HEK293T (cell line): ENCODE data around the gene KCNN2.

ENCODE experiments used
- CTCF ChIA-PET: fragments of 350-600 bp; formaldehyde crosslinking; extraction: SDS; loops from one replicate; lab custom pipeline; 2021; ENCODE audit warnings: antibody characterized with exemption, inconsistent platforms; lab: Yijun Ruan, JAX
- POLR2A ChIA-PET: fragments of 350-600 bp; formaldehyde crosslinking; extraction: SDS; loops from one replicate; lab custom pipeline; 2020; ENCODE audit warnings: antibody characterized with exemption, inconsistent platforms; lab: Yijun Ruan, JAX
- DNase-seq: peaks from one replicate; pipeline ENCODE4 v3.0.0; 2012; ENCODE audit warnings: mixed read lengths; ENCODE audit errors: extremely low spot score
- ARNT ChIP-seq: fragments of 450-650 bp; IDR thresholded peaks from 2 replicates; pipeline ENCODE4 v1.6.1; 2017; ENCODE audit warnings: mild to moderate bottlenecking
- BHLHE40 ChIP-seq: fragments of 450-650 bp; IDR thresholded peaks from 2 replicates; pipeline ENCODE4 v1.6.1; 2016; ENCODE audit warnings: mild to moderate bottlenecking, moderate library complexity, borderline replicate concordance
- CTBP1 ChIP-seq: fragments of 450-650 bp; IDR thresholded peaks from 2 replicates; pipeline ENCODE4 v1.6.1; 2016; ENCODE audit warnings: borderline replicate concordance
- ELF4 ChIP-seq: fragments of 450-650 bp; IDR thresholded peaks from 2 replicates; pipeline ENCODE4 v1.6.1; 2017; ENCODE audit warnings: antibody characterized with exemption
- FOXA1 ChIP-seq: fragments of 450-650 bp; IDR thresholded peaks from 2 replicates; pipeline ENCODE4 v1.6.1; 2016; ENCODE audit warnings: mild to moderate bottlenecking
- FOXK2 ChIP-seq: fragments of 450-650 bp; IDR thresholded peaks from 2 replicates; pipeline ENCODE4 v1.6.1; 2016; ENCODE audit warnings: mild to moderate bottlenecking
- FOXM1 ChIP-seq: fragments of 450-650 bp; IDR thresholded peaks from 2 replicates; pipeline ENCODE4 v1.6.1; 2017; ENCODE audit warnings: mild to moderate bottlenecking, borderline replicate concordance
- HDGF ChIP-seq: fragments of 450-650 bp; IDR thresholded peaks from 2 replicates; pipeline ENCODE4 v1.6.1; 2017; ENCODE audit warnings: antibody characterized with exemption, borderline replicate concordance
- L3MBTL2 ChIP-seq: fragments of 450-650 bp; conservative IDR thresholded peaks from 2 replicates; pipeline ENCODE4 v1.6.1; 2016; ENCODE audit warnings: mild to moderate bottlenecking
- LEF1 ChIP-seq: fragments of 450-650 bp; IDR thresholded peaks from 2 replicates; pipeline ENCODE4 v1.6.1; 2017; ENCODE audit warnings: mild to moderate bottlenecking, borderline replicate concordance
- NFRKB ChIP-seq: fragments of 450-650 bp; IDR thresholded peaks from 2 replicates; pipeline ENCODE4 v1.6.1; 2016; ENCODE audit warnings: mild to moderate bottlenecking, moderate library complexity
- SP1 ChIP-seq: fragments of 450-650 bp; IDR thresholded peaks from 2 replicates; pipeline ENCODE4 v1.6.1; 2017
- SUZ12 ChIP-seq: fragments of 450-650 bp; IDR thresholded peaks from 2 replicates; pipeline ENCODE4 v1.6.1; 2016; ENCODE audit warnings: mild to moderate bottlenecking
- TARDBP ChIP-seq: fragments of 450-650 bp; IDR thresholded peaks from 2 replicates; pipeline ENCODE4 v1.6.1; 2016
- ZNF384 ChIP-seq: fragments of 450-650 bp; IDR thresholded peaks from 2 replicates; pipeline ENCODE4 v1.6.1; 2016
- TF ChIP-seq, protein P1 (sequence below): fragments of 450-650 bp; IDR thresholded peaks from 2 replicates; pipeline ENCODE4 v1.6.1; 2016

KCNN2 gene

DNA sequence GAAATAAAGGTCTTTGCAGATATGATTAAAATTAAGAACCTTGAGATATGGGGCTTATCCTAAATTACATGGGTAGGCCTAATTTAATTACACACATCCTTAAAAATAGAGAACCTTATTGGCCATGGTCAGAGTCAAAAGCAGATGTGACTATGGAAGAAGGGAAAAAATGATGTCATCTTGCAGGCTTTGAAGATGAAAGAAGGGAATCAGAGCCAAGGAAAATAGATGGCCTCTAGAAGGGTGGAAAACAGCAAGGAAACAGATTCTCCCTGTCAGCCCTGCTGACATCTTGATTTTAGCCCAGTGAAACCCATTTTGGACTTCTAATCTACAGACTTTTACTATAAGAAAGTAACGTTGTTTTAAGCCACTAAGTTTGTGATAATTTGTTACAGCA, 37.6 kb upstream of the KCNN2 start:
- CTCF ChIA-PET = no interaction called here
- TF ChIP-seq BHLHE40 (no peak), FOXM1 (no peak), ZNF384 (no peak), L3MBTL2 (no peak), FOXK2 (no peak), TARDBP (no peak), ELF4 (no peak), HDGF (no peak), FOXA1 (no peak), SUZ12 (no peak), SP1 (no peak)

DNA sequence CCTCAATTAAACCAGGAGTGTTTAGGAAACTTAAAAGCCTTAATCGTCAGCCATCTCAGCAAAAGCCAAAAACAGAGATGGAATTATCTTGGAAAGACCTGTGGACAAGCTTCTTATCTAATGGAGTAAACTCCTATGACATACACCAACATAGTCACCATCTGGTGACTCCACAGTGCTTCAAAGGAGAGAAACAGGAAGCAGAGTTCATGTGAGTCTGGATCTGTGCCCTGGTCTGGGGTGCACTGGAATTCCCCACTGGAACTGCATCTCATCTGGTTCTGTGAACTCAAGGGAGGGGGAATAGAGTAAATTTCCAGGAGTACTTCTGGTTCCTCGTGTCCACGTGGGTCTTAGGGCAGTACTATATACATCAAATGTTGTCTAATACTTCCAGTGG, 36.3 kb upstream of the KCNN2 start:
- TF ChIP-seq HDGF = no peak
- TF ChIP-seq FOXK2 = no peak
- TF ChIP-seq ARNT = no peak
- no peak for TF ChIP-seq FOXA1
- TF ChIP-seq, protein P1, sequence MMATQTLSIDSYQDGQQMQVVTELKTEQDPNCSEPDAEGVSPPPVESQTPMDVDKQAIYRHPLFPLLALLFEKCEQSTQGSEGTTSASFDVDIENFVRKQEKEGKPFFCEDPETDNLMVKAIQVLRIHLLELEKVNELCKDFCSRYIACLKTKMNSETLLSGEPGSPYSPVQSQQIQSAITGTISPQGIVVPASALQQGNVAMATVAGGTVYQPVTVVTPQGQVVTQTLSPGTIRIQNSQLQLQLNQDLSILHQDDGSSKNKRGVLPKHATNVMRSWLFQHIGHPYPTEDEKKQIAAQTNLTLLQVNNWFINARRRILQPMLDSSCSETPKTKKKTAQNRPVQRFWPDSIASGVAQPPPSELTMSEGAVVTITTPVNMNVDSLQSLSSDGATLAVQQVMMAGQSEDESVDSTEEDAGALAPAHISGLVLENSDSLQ = no peak
- TF ChIP-seq NFRKB = no peak
- no peak for DNase-seq
- ChIA-PET POLR2A (no interaction called here), CTCF (no interaction called here)

More for the DNA sequence above, 37.6 kb upstream of the KCNN2 start:
- no peak for DNase-seq
- POLR2A ChIA-PET = no interaction called here

DNA sequence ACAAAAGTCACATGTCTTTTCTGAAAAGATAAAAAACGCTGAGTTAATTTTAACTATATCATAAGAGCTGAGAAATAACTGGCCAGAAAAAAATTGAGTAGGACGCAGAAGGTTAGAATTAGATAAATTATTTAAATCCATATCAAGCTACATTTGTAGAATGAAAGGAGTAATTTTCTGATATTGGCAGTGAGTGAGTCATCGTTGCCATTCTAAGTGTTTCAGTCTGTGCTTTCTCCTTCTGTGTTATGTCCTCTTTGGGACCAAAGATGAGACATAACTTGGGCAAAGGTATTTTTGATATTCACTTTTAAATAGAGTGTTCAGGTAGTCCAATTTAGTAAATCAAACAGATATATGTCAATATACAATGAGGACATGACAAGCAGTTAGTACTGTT, 34.4 kb upstream of the KCNN2 start:
- ChIA-PET CTCF (no interaction called here), POLR2A (no interaction called here)
- DNase-seq = no peak
- TF ChIP-seq FOXA1 (no peak), NFRKB (no peak), FOXM1 (no peak), ZNF384 (no peak), LEF1 (no peak), CTBP1 (no peak), BHLHE40 (no peak), ARNT (no peak), ELF4 (no peak), TARDBP (no peak), L3MBTL2 (no peak), SP1 (no peak)
- TF ChIP-seq, protein P1 = no peak

DNA sequence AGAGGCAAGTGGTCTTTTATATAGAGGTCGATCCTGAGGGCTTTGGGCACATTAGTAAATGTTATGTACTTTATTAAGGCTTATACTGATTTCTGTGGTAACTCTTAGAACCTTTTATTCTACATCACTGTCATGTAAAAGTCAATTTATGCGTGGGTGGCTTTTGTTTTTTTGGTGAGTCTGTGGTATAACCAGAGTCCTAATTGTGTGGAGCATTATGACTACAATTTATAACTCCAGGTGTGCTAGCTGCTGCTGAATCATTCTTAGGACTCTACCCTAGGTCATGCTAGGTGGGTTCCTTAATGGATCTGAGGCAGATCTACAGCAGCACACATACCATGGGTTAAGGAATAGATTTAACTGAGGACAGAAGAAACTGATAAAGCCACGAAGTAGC, 33.9 kb upstream of the KCNN2 start:
- TF ChIP-seq SP1 (no peak), FOXA1 (no peak), L3MBTL2 (no peak), ELF4 (no peak), NFRKB (no peak)
- no peak for DNase-seq
- CTCF ChIA-PET = no interaction called here
- POLR2A ChIA-PET = no interaction called here

DNA sequence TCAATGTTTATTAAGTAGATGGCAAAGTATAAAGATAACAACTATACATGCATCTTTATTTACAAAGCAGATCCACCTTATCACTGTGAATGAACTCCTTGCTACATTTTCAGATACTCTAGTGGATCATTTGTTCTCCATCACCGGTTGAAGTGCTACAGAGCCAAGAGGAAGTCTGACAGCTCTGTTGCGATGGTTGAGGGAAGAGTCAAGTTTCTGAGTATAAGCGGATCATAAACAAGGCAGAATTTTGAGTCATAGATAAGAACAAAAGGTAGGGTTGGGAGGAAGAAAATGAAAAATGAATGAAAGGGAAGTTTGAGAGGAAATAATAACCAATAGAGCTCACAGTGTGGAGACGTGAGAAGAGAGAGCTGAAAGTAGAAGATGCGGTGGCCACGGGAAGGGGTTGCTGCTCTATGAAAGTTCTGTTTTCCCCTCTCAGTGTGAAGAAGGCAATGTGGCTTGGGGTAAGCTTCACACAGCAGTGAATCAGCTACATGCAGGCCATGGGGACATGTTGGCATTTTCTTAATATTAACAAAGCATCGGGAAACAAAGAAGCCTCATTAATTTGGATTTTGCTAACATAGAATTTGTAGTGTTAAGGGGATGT, 30.8 kb upstream of the KCNN2 start:
- CTCF ChIA-PET = no interaction called here
- TF ChIP-seq ELF4 = no peak
- TF ChIP-seq HDGF = no peak
- no peak for TF ChIP-seq ZNF384
- no peak for TF ChIP-seq SUZ12
- no peak for TF ChIP-seq L3MBTL2
- no peak for TF ChIP-seq NFRKB
- TF ChIP-seq FOXK2 = no peak
- no peak for TF ChIP-seq SP1
- TF ChIP-seq TARDBP = no peak
- TF ChIP-seq FOXM1 = no peak
- no peak for TF ChIP-seq LEF1
- no peak for TF ChIP-seq ARNT
- TF ChIP-seq, protein P1 = no peak
- no peak for TF ChIP-seq FOXA1
- TF ChIP-seq BHLHE40 = no peak
- no peak for TF ChIP-seq CTBP1
- DNase-seq = no peak
- POLR2A ChIA-PET = no interaction called here

DNA sequence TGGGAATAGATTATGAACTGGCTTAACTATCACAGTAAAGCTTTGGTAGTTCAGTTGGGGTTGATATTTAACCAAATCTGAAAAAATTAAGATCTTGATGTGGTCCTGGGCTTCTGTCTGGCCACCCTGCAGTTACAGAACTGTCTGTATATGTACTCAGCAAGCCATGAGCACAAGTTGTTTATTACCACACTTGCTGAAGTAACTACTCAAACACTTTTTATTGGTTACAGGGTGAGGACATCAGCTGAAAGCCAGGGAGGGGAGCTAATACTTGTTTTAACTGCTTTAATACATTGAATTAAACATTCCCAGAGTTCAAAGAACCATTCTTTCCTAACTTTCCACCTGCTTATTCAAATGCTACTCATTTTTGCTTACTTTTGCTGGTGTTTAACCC, 29.4 kb upstream of the KCNN2 start:
- ChIA-PET CTCF (no interaction called here), POLR2A (no interaction called here)
- no peak for TF ChIP-seq FOXM1
- TF ChIP-seq, protein P1 = no peak
- TF ChIP-seq ZNF384 = no peak
- TF ChIP-seq FOXA1 = no peak
- no peak for TF ChIP-seq BHLHE40
- TF ChIP-seq FOXK2 = no peak
- no peak for DNase-seq
